ENCODE data around the gene DSCAM.
"Not testable (repeated sequence)": the region's sequence is repeated elsewhere in the genome, so short reads cannot be mapped to it uniquely, and the experiment has no call there.

The DSCAM gene

GRCh38 chr21:40846587-40847411, at the start of gene DSCAM:
DSCAM (minus strand) TSS chr21:40847158; CDS start chr21:40846661, 497 bp downstream.
- DNase-seq (ENCODE audit: low spot score): no peak

GRCh38 chr21:40895697-40896096, 48.7 kb upstream of the DSCAM start:
- not testable (repeated sequence) for DNase-seq (ENCODE audit: low spot score)

GRCh38 chr21:40886931-40887330, 40.0 kb upstream of the DSCAM start:
- DNase-seq (ENCODE audit: low spot score): no peak

GRCh38 chr21:40886006-40886405, 39.0 kb upstream of the DSCAM start:
- no peak for DNase-seq (ENCODE audit: low spot score)

- no peak for DNase-seq (ENCODE audit: low spot score)
These were observed 35.4 kb upstream of the DSCAM start for GRCh38 chr21:40882192-40882915.

GRCh38 chr21:40881767-40882166, 34.8 kb upstream of the DSCAM start:
- DNase-seq (ENCODE audit: low spot score): no peak

- DNase-seq (ENCODE audit: low spot score): no peak
These were observed 24.1 kb upstream of the DSCAM start for GRCh38 chr21:40871099-40871498.

- no peak for DNase-seq (ENCODE audit: low spot score)
These were observed 16.9 kb upstream of the DSCAM start for GRCh38 chr21:40863839-40864238.

GRCh38 chr21:40858517-40858916, 11.6 kb upstream of the DSCAM start:
- DNase-seq (ENCODE audit: low spot score): no peak

GRCh38 chr21:40853956-40854688, 7.2 kb upstream of the DSCAM start:
- no peak for DNase-seq (ENCODE audit: low spot score)

- no peak for DNase-seq (ENCODE audit: low spot score)
These were observed 5.6 kb upstream of the DSCAM start for GRCh38 chr21:40852563-40852962.

- DNase-seq (ENCODE audit: low spot score): no peak
These were observed 4.8 kb upstream of the DSCAM start for GRCh38 chr21:40851749-40852148.

- DNase-seq (ENCODE audit: low spot score): no peak
These were observed 3.1 kb upstream of the DSCAM start for GRCh38 chr21:40850071-40850470.

- no peak for DNase-seq (ENCODE audit: low spot score)
These were observed 993 bp upstream of the DSCAM start for GRCh38 chr21:40847951-40848350.

GRCh38 chr21:40846103-40846502, 855 bp downstream of the DSCAM start:
- no peak for DNase-seq (ENCODE audit: low spot score)

- no peak for DNase-seq (ENCODE audit: low spot score)
These were observed 1.4 kb downstream of the DSCAM start for GRCh38 chr21:40845441-40845995.

GRCh38 chr21:40844935-40845334, 2.0 kb downstream of the DSCAM start:
- no peak for DNase-seq (ENCODE audit: low spot score)

- no peak for DNase-seq (ENCODE audit: low spot score)
These were observed 4.8 kb downstream of the DSCAM start for GRCh38 chr21:40842197-40842552.

GRCh38 chr21:40841524-40842196, 5.3 kb downstream of the DSCAM start:
- DNase-seq (ENCODE audit: low spot score): peak; percentile 71

- DNase-seq (ENCODE audit: low spot score): no peak
These were observed 6.4 kb downstream of the DSCAM start for GRCh38 chr21:40840401-40841125.

GRCh38 chr21:40839521-40839920, 7.4 kb downstream of the DSCAM start:
- no peak for DNase-seq (ENCODE audit: low spot score)
